ENCODE measurements around the gene TP53I11.

Gene TP53I11

GRCh38 chr11:44955015-44955738, 4.5 kb upstream of the TP53I11 start:
- peak; percentile 89 for DNase-seq

DNA sequence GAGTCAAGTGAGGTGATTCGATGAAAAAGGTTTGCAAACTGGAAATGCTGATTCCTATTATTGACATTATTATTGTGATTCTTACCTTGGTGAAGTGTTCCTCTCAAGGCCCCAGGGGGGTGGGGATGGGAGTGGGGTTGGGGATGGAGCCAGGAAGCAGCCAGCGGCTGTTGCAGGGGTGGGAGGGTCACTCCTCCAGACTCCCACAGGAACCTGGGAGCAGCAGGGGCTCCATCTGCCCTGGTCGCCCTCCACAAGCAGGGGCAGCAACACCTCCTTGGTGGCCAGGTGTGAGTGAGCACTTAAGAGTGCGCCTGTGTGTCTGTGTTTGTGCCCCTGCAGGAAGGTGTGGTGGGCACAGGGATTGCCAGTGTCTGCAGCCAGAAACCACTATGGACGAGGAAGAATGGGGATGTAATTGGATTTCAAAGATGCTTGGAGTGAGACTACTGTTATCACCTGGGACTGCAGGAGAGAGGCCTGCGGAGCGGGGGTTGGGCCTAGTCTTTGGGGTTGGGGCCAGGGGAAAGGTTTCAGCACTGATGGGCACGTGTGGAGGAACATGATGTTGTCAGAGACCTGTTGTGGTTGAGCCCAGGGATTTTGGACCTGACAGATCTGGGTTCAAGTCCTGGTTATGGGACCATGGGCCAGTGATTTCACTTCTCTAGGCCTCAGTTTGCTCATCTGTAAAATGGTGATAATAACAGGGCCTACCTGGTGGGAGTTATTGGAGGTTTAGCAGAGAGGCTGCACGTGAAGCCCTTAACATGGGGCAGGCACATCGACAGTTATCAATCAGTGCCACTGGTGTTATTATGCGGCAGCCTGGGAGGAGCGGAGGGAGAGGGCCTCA, 3.6 kb upstream of the TP53I11 start:
- DNase-seq = no peak

DNA sequence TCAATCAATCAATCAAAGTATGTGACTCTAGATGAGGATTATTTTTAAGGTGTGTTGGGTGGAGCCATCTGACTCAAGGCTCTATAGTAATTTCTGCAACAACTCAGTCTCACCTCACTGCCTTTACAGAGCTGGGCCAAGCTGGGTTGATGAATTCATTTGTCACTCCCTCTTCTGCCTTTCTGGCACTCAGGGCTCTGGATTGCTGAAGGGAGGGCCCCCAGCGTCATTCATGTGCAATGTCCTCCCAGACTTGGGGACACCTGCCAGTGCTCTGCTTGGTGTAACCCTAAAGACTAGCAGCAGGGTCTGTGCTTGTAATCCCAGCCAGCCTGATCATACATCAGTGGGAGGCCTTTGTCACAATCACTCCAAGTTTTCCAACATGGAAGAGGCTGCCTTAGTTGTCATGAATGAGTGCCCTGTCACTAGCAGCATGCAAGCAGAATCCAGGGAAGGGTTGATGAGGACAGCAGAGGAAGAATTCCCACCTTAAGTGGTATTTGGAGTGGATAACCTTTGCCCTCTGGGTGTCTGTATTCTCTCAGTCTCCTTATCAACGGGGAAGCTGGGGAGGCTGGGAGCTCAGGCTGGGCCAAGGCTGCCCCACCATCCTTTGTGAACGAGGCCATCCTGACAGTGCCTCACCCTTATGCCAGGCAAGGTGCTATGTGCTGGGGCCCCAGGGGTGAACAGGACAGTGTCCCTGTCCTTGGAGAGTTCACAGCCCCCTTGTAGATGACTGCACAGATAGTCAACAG, 2.0 kb upstream of the TP53I11 start:
- DNase-seq = peak; percentile 11

GRCh38 chr11:44952082-44952481, 1.4 kb upstream of the TP53I11 start:
- peak; percentile 26 for DNase-seq

DNA sequence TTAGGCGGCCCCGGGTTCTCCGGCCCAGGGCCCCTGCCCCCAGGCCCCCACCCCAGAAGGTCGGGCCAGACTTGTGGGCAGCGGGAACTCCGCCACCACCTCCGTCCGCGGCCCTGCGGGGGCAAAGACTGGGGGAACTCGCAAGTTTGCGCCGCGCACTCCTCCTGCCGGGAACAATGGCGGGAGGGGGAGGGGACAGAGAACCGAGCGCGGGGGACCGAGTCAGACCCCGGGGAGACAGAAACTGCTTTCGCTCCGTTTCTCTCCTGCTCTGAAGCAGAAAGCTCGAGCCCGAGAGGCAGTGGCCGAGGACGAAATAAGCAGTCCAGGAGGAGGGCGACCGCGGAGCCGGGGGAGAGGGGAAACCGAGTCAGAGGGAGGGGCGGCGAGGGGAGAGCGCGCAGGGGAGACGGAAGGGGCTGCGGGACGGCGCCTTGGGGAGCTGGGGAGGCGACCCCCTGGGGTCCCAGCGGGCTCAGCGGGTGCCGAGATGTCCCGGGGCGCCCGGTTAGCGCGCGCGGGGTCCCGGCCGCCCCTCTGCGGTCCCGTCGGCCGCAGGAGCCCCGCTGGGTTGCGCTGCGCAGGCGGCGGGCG, 555 bp downstream of the TP53I11 start:
- DNase-seq = peak; percentile 53

DNA sequence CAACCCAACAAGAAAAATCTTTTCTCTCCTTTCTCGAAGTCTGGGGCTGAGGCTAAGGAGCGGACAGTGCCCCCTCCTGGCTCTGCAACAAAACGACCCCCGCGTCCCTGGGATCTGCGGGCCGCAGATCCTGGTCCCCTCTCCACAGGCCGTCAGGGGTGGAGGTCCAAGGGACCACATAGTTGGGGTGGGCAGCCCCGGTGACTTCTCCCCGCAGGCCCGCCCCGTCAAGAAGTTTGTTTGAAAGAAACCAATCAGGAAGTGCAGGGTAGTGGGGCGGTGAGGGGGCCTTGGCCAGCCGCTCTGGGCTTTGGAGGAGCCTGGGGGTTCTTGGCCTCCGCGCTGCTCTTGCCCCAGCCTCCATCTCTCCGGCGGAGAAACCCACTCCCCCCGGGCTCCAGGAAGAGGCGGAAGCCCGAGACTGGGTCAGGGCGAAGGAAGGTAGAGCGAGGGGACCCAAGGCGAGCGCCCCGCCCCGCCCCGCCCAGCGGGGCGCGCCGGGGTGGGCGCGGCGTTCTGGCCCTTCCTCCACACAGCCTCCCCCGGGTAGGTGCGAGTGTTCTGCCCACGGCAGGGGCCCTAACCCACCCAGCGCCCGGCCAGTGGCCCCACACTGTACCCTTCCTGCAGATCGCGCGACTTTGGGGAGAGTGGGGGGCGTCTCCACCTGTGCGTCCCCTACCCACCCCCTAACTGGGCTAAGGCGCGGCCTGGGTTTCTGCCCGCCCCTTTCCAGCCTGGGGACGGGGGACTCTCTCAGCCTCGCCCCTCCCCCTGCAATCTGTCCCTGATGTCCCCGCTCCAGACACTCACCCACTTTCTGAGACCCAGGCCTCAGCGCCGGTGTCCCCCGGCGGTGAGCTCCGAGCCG, 1.3 kb downstream of the TP53I11 start:
- peak; percentile 53 for DNase-seq

DNA sequence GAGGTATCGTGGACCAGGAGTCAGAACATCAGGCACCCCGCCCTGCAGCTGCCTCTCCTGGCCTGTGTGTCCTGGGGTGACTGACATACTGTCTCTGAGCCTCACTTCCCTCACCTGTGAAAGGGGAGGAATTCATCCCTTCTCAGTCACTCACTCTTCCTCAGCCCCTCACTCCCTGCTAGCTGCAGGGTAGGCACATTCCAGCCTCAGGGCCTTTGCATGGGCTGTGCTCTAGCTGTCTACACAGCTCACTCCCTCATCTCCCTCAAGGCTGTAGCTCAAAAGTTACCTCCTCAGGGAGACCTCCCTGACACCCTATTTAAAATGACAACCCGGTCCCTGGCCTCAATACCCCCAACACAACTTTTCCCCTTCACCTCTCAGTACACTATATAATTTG, 2.5 kb downstream of the TP53I11 start:
- DNase-seq = no peak

- no peak for DNase-seq
These were observed 3.6 kb downstream of the TP53I11 start for GRCh38 chr11:44947114-44947513.

DNA sequence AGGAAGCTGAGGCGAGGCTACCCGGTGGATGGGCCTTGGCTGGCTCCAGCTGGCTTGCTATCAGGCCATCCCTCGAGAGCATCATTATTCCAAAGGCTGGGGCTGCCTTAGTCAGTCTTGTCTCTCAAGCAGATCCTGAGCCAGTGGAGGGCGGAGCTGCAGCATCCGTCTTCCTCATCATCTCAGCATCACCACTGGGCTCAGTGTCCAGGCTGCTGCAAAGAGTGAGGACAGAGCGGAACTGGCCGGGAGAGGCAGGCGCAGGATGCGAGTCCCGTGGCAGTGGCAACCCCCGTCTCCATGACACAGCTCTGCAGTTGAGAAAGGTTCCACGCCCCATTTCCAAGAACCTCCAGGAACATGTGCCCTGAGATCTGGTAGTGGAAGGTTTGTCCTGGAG, 4.4 kb downstream of the TP53I11 start:
- no peak for DNase-seq

- DNase-seq = no peak
These were observed 5.0 kb downstream of the TP53I11 start for GRCh38 chr11:44945666-44946065.

GRCh38 chr11:44944853-44945235, 5.8 kb downstream of the TP53I11 start:
- DNase-seq = peak; percentile 37

DNA sequence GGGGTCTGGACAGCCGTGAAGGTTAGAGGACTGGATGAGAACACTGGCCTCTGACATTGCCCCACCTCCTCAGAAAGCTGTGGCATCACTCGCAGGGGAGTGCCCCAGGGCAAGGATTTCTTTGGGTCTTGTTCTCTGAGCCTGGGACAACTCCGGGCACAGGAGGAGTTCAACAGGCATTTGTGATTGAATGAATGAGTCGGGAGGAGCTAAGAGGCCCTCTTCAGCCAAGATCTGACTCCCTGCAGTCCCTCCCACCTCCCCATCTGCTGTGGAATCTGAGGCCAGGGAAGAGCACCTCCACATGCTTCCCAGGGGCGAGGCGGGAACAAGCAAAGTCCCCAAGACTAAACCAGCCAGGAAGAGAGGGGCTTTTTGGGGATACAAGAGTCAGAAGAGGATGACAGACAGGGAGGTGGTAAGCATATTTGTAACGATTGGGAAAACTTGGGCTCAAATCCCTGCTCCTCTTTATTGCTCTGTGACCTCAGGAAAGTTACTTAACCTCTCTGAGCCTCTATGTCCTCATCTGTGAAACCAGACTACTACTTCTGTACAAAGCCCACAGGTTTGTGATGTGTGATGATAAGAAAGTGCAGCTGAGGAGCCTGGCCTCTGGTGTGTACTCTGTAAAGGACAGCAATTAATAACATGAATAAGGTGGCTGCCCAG, 6.4 kb downstream of the TP53I11 start:
- DNase-seq = peak; percentile 45

DNA sequence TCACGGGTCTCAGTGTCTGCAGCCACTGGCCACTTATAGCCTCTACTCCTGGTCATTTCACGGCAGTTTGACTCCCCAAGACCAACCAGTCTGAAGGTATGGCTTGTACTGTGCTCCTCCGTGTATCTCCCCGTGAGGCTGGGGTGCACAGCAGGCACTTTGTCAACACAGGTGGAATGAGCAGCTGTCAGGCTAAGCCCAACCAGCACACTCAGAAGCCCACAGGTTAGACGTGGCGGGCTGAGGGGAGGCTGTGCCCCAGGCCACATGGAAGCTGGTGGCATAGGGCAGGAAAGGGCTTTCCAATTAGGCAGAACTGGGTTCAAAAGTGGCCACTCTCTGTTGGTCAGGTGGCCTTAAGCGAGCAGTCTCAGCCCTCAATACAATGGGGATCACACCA, 7.0 kb downstream of the TP53I11 start:
- DNase-seq = peak; percentile 89

GRCh38 chr11:44943118-44943517, 7.6 kb downstream of the TP53I11 start:
- DNase-seq = peak; percentile 92

DNA sequence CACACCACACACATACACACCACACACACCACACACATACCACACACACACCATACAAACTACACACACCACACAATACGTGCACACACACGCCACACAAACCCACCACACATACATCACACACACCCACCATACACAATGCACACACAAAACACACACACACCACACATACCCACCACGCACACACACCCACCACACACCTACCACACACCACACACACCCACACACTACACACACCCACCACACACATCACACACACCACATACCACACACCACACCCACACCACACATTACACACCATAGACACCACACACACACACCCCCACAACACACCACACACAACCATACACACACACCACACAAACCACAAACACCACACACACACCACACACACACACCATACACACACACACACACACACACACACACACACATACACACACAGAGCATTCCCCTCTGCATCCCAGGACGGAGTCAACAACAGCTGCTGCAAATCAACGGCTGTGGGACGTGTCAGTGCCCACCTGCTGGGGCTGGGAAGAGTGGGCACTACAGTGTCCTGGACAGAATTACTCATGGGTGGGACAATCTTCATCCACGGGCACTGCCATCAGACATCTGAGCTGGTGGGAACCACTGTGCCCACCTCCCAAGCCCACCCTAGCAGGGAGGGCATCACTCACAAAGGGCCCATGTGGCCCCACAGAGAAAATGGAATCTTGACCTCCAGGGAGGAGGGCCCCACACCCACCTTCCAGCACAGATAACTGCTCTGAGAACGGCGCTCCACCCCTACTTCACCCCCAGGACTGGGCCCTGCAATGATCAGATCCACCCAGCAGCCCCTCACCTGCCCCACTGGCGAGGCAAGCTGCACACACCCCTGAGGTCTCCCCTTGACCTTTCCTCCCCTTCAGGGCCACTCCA, 8.4 kb downstream of the TP53I11 start:
- DNase-seq = no peak

GRCh38 chr11:44941259-44942021, 9.2 kb downstream of the TP53I11 start:
- DNase-seq = no peak

DNA sequence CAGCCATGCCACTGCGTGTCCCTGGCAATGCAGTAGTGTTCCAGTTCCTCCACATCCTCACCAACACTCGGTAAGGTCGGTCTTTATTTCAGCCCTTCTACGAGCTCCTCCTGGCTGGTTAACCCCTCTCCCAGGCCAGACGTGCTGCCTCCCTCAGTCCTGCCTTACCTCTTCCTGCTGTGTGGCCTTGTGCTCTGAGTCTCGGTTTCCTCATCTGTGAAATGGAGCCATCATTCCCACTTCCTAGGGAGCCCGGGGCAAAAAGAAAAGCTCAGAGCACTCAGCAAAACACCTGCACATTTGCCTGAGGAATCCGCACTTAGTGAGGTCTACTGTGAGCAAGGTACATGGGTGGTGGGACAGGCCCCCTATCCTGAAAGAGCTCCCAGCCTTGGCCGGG, 9.8 kb downstream of the TP53I11 start:
- DNase-seq = no peak

GRCh38 chr11:44940404-44940803, 10.3 kb downstream of the TP53I11 start:
- no peak for DNase-seq

DNA sequence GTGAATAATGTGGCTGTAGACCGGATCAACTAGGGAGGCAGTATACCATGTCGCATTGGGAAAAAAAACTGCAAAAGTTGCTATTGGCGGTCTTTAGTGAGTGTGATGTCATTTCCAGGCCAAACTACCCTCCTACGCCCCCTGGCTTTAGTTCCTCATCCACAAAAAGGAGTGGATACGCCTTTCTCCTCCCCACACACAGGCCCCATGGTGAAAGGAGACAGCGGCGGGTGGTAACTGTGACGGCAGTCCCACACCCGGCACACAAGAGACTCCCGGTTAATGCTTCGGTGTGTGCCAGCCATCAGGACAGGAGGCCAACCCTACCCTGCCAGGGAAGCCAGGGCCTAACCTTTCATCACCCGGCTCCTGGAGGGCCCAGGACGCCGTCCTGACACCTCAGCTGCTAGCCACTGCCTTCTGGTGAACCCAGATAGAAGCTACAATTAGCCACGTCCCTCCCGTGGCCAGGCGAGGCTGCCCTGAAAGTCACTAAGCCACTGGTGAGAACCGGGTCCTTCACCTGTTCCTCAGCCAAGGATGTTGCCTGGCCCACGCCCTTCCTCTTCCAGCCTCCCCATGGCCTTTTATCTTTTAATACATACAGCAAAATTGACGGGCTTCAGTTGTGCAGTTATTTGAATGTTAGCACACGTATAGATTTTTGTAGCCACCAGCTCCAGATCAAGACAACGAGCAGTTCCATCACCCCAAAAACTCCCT, 10.8 kb downstream of the TP53I11 start:
- peak; percentile 23 for DNase-seq

Data from DMS53 (cell line).